Stimulated activated CD4-positive, alpha-beta T cell treated with anti-CD3 and anti-CD28 coated beads, Interleukin-15, amount 100 ng/mL, for 24 hours (primary cell): Measurements from ENCODE around the gene GRP.

Source experiments
- DNase-seq: peaks from one replicate; pipeline ENCODE4 v3.0.0-alpha.2; 2020

GRP gene

DNA sequence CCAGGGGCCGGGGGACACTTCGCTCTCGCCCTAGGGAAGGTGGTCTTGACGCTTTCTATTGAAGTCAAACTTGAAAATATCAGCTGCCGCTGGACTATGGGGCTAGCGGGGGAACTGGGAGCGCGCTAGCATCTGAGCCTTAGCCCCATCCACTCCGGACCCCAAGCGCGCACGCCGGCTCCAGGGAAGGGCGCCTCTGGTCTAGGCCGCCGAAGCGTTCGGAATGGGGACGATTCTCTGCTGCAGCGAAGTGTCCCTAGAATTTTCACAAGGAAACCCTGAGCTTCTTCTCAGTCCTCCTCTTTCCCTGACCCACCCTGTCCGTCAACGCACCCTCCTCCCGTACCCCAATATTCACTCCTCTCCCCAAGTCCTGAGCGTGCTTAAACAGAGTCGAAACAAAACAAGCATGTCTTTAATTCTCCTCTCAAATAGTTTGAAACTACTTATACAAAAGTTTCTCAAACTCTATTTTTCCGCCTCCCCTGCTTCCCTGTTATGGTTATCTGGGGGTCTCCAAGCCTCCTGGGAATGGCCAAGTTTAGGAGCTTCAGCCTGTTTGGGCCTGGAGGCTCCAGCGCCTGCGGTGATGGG, 48.3 kb downstream of the GRP start:
- no peak for DNase-seq

GRCh38 chr18:59268721-59269562, 49.0 kb downstream of the GRP start:
- peak; percentile 76 for DNase-seq

- DNase-seq = no peak
Measured at GRCh38 chr18:59269563-59270119, 49.7 kb downstream of the GRP start.

GRCh38 chr18:59270689-59271257, 50.8 kb downstream of the GRP start:
- no peak for DNase-seq

GRCh38 chr18:59271606-59272220, 51.8 kb downstream of the GRP start:
- DNase-seq = no peak

DNA sequence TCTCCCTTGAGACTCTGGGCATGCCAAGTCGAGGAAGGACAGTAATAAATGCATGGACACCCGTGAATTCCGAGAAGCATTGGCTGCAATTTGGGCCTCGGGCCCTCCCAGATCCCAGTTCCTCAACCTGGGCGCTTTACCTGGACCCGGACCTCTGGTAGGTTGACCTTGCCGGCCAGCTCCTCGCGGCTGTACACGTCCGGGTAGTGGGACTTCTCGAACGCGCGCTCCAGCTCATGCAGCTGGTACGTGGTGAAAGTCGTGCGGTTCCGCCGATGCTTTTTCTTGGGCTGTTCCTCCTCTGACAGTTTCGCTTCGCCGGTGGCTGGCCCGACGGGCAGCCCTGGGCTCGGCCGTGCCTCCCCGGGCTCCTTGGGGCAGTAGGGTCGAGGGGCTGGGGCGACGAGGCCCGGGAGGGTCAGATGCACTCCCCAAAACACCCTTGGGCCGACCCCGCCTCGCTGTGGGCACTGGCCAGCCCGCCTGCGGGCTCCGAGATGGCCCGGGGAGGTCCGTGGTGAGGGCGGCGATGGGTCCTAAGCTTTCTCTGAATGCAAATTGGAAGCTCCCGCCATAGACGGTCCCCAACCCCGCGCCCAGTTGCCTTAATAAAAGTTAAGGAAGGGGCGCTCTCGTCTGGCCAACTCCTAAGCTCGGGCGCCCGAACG, 52.4 kb downstream of the GRP start:
- DNase-seq = no peak

- DNase-seq = peak; percentile 57
Measured at GRCh38 chr18:59272891-59273758, 53.2 kb downstream of the GRP start, which contains the start of gene RAX. Gene RAX (minus strand): TSS chr18:59273454. CDS start chr18:59273206, 248 bp downstream.

GRCh38 chr18:59273759-59274532, 54.0 kb downstream of the GRP start:
- no peak for DNase-seq

GRCh38 chr18:59274533-59274928, 54.6 kb downstream of the GRP start:
- DNase-seq = no peak

GRCh38 chr18:59275406-59275949, 55.5 kb downstream of the GRP start:
- DNase-seq = no peak

GRCh38 chr18:59276047-59276446, 56.1 kb downstream of the GRP start:
- DNase-seq = no peak

DNA sequence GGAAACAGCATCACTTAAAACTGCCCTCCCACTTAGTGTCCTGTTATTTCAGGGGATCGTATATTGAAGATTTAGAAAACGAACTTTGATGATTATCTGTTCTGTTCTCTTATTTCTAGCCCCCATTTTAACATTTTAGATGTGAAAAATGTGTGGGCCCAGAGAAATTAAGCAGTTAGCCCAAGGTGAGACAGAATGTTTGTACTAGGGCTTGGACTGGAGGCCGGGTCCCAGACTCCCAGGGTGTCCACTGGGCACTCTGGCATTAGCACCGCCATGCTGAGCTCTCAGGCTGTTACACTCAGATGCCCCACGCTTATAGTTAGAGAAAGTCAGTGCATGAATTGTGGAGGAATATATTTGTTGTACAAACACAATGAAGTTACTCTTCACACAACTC, 58.8 kb downstream of the GRP start:
- DNase-seq = no peak

DNA sequence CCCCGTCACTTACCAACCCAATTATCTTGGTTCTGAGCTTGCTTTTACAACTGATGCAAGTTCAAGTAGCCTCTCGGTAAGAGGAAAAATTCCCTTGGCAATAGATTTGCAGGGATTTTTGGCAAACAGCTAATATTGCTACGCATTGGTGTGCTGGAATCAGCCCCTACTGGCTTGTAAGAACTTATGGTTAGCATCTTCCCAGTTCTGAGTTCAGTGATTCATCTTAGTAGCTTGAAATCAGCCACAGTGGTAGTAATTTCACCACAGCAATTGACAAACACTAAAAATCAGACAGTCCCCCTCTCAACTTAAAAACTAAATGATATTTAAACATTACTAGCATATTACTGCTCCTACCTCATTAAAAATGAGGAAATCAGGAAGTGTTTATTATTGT, 59.2 kb downstream of the GRP start:
- no peak for DNase-seq

- no peak for DNase-seq
Measured at GRCh38 chr18:59279722-59280121, 59.8 kb downstream of the GRP start.
